Measurements from ENCODE around the gene LIN7A.

The LIN7A gene

GRCh38 chr12:80754274-80754673, 183.5 kb downstream of the LIN7A start:
- TF ChIP-seq CTCF (IDR thresholded peaks at IDR 0.05; ENCODE audit: low read depth, low read length), result no peak
- H3K4me3 ChIP-seq (ENCODE audit: low read depth, low read length), result no peak overlapping the region

DNA sequence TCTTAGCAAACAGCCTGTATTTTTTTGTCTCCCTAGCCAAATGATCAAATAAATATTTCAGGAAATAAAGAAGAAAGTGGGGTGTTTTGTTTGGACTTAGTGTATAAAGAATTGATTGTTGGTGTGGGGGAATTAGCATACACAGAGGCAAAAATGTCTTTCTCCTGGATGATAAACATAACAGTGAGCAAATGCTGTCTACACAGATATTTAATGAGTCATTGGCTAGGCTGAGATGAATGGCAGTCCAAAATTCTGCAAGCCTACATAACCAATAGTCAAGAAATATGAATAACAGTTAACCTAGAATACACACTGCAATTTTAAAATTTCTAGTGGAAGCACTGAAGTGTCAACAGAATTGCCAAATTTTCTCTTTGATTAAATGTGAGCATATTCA, 185.3 kb downstream of the LIN7A start:
- no peak overlapping the region for H3K27ac ChIP-seq
- DNase-seq, result no peak
- no peaks in the 10 kb centered on the region for H3K27me3 ChIP-seq (ENCODE audit: insufficient read depth, low read depth, severe bottlenecking)
- no peaks in the 10 kb centered on the region for H3K36me3 ChIP-seq
- H3K4me3 ChIP-seq (ENCODE audit: low read depth, low read length), result no peak overlapping the region
- TF ChIP-seq CTCF (IDR thresholded peaks at IDR 0.05; ENCODE audit: low read depth, low read length), result no peak
- no peaks in the 10 kb centered on the region for H3K9me3 ChIP-seq (ENCODE audit: severe bottlenecking)

More at GRCh38 chr12:80754274-80754673, 183.5 kb downstream of the LIN7A start:
- H3K9me3 ChIP-seq (ENCODE audit: severe bottlenecking), result no peaks in the 10 kb centered on the region
- no peaks in the 10 kb centered on the region for H3K36me3 ChIP-seq
- no peak overlapping the region for H3K27ac ChIP-seq
- DNase-seq, result no peak
- H3K27me3 ChIP-seq (ENCODE audit: insufficient read depth, low read depth, severe bottlenecking), result no peaks in the 10 kb centered on the region

GRCh38 chr12:80749456-80749855, 188.3 kb downstream of the LIN7A start:
- Histone ChIP-seq H3K27me3 (ENCODE audit: insufficient read depth, low read depth, severe bottlenecking) (no peaks in the 10 kb centered on the region), H3K9me3 (ENCODE audit: severe bottlenecking) (no peaks in the 10 kb centered on the region), H3K36me3 (no peaks in the 10 kb centered on the region), H3K4me3 (ENCODE audit: low read depth, low read length) (no peak overlapping the region), H3K27ac (no peak overlapping the region)
- no peak for TF ChIP-seq CTCF (IDR thresholded peaks at IDR 0.05; ENCODE audit: low read depth, low read length)
- DNase-seq, result no peak

- Histone ChIP-seq H3K27me3 (ENCODE audit: insufficient read depth, low read depth, severe bottlenecking) (no peaks in the 10 kb centered on the region), H3K27ac (no peak overlapping the region), H3K9me3 (ENCODE audit: severe bottlenecking) (no peaks in the 10 kb centered on the region), H3K36me3 (no peaks in the 10 kb centered on the region), H3K4me3 (ENCODE audit: low read depth, low read length) (no peak overlapping the region)
- DNase-seq, result no peak
- no peak for TF ChIP-seq CTCF (IDR thresholded peaks at IDR 0.05; ENCODE audit: low read depth, low read length)
Observed at GRCh38 chr12:80747800-80748199, 189.9 kb downstream of the LIN7A start.

DNA sequence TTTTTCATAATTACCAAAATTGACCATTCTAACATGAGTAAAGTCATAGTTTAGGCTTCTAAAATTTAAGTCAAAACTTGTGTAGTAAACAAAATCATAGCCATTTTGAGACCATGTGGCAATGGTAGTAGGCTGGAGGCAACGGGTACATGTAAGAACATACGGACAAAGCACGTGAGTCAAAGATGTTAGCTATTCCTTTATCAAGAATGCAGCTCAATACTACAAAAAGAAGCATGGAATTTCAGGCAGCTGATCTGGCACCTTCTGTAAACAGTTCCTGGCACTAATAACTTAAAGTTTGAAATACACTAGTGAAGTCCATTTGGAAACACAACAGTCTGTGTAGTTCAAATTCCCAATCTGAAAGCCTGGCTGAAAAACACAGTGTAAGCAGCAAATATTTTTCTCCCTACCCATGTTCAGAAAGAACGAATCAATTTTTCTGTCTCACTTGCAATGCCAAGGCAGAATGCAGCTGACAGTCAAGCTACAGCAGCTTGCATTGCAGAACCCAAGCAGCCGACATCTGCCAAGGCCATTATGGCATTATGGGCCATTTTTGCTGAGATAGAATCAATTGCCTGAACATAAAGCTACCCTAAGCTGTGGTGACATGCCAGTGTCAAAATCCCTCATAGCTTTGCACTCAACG, 191.8 kb downstream of the LIN7A start:
- TF ChIP-seq CTCF (IDR thresholded peaks at IDR 0.05; ENCODE audit: low read depth, low read length), result no peak
- Histone ChIP-seq H3K4me3 (ENCODE audit: low read depth, low read length) (no peak overlapping the region), H3K9me3 (ENCODE audit: severe bottlenecking) (no peaks in the 10 kb centered on the region), H3K36me3 (no peaks in the 10 kb centered on the region), H3K27me3 (ENCODE audit: insufficient read depth, low read depth, severe bottlenecking) (no peaks in the 10 kb centered on the region), H3K27ac (no peak overlapping the region)
- DNase-seq, result no peak
